Body of pancreas (tissue), 4 donors: Measurements from ENCODE around the gene MALAT1.

Experiments used
- POLR2A ChIP-seq, 3 donors: fragments of 450-650 bp; IDR thresholded peaks; one replicate each; pipeline ENCODE4 v1.6.1; 2016; ENCODE audit warnings: antibody characterized with exemption in 3 of 3, mild to moderate bottlenecking in 2 of 3
- TF ChIP-seq, protein P1 (sequence below), 7 experiments: fragments of 450-650 bp in 4 of 7; fragments of 200-600 bp in 3 of 7; sonication (generic) in 3 of 7; IDR thresholded peaks; one replicate each; pipeline ENCODE4 v1.5.1; 2016 to 2019; ENCODE audit warnings: antibody characterized with exemption in 7 of 7

DNA sequence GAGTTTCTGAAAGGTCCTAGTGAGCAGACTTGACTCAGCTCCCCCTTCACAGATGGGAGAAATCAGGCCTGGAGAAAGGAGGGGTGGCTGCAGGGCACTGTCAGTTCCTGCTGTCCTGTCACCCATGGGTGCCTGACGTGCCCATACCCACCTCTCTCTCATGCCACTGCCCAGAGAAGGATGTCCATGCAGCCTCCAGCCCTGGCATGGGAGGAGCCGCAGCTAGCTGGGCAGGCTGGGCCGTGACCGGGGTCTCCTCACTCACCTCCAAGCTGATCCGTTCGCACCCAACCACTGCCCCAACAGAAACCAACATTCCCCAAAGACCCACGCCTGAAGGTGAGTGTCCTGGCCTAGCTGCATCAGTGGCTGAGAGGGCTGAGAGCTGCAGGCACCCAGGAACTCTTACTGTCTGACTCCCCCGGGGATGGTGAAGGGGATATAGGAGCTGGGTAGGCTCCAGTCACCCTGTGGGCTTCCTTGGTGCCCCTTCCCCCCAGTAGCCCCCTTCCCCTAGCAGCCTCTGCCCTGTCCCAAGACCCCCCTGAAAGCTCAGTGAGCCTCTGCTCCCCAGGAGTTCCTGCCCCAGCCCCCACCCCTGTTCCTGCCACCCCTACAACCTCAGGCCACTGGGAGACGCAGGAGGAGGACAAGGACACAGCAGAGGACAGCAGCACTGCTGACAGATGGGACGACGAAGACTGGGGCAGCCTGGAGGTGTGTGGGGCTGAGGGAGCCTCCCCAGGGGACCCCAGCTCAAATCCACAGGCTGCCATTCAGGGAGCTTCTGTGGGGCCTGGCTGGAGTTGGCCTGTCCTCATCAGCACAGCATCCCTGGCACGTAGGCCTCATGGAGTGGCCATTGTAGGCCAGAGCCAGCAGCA is 37.8 kb downstream of the MALAT1 start:
- TF ChIP-seq, protein P1, sequence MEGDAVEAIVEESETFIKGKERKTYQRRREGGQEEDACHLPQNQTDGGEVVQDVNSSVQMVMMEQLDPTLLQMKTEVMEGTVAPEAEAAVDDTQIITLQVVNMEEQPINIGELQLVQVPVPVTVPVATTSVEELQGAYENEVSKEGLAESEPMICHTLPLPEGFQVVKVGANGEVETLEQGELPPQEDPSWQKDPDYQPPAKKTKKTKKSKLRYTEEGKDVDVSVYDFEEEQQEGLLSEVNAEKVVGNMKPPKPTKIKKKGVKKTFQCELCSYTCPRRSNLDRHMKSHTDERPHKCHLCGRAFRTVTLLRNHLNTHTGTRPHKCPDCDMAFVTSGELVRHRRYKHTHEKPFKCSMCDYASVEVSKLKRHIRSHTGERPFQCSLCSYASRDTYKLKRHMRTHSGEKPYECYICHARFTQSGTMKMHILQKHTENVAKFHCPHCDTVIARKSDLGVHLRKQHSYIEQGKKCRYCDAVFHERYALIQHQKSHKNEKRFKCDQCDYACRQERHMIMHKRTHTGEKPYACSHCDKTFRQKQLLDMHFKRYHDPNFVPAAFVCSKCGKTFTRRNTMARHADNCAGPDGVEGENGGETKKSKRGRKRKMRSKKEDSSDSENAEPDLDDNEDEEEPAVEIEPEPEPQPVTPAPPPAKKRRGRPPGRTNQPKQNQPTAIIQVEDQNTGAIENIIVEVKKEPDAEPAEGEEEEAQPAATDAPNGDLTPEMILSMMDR (IDR thresholded peaks at IDR 0.05) = no peak
- TF ChIP-seq POLR2A (IDR thresholded peaks at IDR 0.05) = no peak
